Right lobe of liver (tissue), 4 donors: ENCODE measurements around the gene MSH2.

Experiments used
- CTCF ChIP-seq, 4 donors: fragments of 200-600 bp in 3 of 4; fragments of 450-650 bp in 1 of 4; IDR thresholded peaks; one replicate each; pipeline versions ENCODE4 v1.5.1 to v1.8.0; 2016 to 2022; ENCODE audit warnings: antibody characterized with exemption in 4 of 4, mild to moderate bottlenecking in 2 of 4
- POLR2A ChIP-seq: fragments of 450-650 bp; IDR thresholded peaks from one replicate; pipeline ENCODE4 v1.6.1; 2017; ENCODE audit warnings: antibody characterized with exemption, mild to moderate bottlenecking
- donor health status: DM: no; HTN: no; CAD: no.
- donor health status: DM: no; HTN: no; CAD: no.
- donor health status: DM: no; HTN: yes; CAD: no.

GRCh38 chr2:47414682-47415458, 11.9 kb downstream of the MSH2 start:
- TF ChIP-seq POLR2A: no peak
- no peak for TF ChIP-seq CTCF (IDR thresholded peaks at IDR 0.05)
